ENCODE measurements around the gene SLC35F1. TPM values are rescaled to one million over a fixed set of nuclear protein-coding genes. Genes with fewer than 3 reads are reported as not detected.

Gene SLC35F1
- total RNA-seq, 1 donor from 2014 or later, result 4.5 TPM

- no peak for TF ChIP-seq CTCF (IDR thresholded peaks at IDR 0.05; ENCODE audit: unreplicated experiment)
- no peak overlapping the region for H3K4me3 Mint-ChIP-seq (ENCODE audit: low read depth)
- no peak overlapping the region for H3K27ac Mint-ChIP-seq
- H3K9me3 Mint-ChIP-seq (ENCODE audit: low read depth), result no peaks in the 10 kb centered on the region
- peaks cover 2% of the 10 kb centered on the region for H3K4me1 Mint-ChIP-seq (ENCODE audit: low read depth)
- DNase-seq (ENCODE audit: low spot score, unreplicated experiment), result no peak
- no peaks in the 10 kb centered on the region for H3K27me3 Mint-ChIP-seq
- no peaks in the 10 kb centered on the region for H3K36me3 Mint-ChIP-seq (ENCODE audit: insufficient read depth)
These were observed 241.5 kb downstream of the SLC35F1 start for GRCh38 chr6:118148561-118148960.

GRCh38 chr6:118152524-118152923 lies 245.5 kb downstream of the SLC35F1 start:
- DNase-seq (ENCODE audit: low spot score, unreplicated experiment), result no peak
- no peaks in the 10 kb centered on the region for H3K36me3 Mint-ChIP-seq (ENCODE audit: insufficient read depth)

GRCh38 chr6:118161343-118161742 lies 254.3 kb downstream of the SLC35F1 start:
- no peak for DNase-seq (ENCODE audit: low spot score, unreplicated experiment)
- Mint-ChIP-seq H3K27me3 (no peaks in the 10 kb centered on the region), H3K4me1 (ENCODE audit: low read depth) (no peaks in the 10 kb centered on the region), H3K9me3 (ENCODE audit: low read depth) (no peaks in the 10 kb centered on the region), H3K4me3 (ENCODE audit: low read depth) (no peak overlapping the region), H3K36me3 (ENCODE audit: insufficient read depth) (no peaks in the 10 kb centered on the region), H3K27ac (no peak overlapping the region)
- no peak for TF ChIP-seq CTCF (IDR thresholded peaks at IDR 0.05; ENCODE audit: unreplicated experiment)

More at GRCh38 chr6:118152524-118152923, 245.5 kb downstream of the SLC35F1 start:
- no peak overlapping the region for H3K27ac Mint-ChIP-seq
- TF ChIP-seq CTCF (IDR thresholded peaks at IDR 0.05; ENCODE audit: unreplicated experiment), result no peak
- no peak overlapping the region for H3K4me3 Mint-ChIP-seq (ENCODE audit: low read depth)
- H3K9me3 Mint-ChIP-seq (ENCODE audit: low read depth), result no peaks in the 10 kb centered on the region
- H3K27me3 Mint-ChIP-seq, result no peaks in the 10 kb centered on the region
- H3K4me1 Mint-ChIP-seq (ENCODE audit: low read depth), result peaks cover 2% of the 10 kb centered on the region

- DNase-seq (ENCODE audit: low spot score, unreplicated experiment), result no peak
- Mint-ChIP-seq H3K27me3 (no peaks in the 10 kb centered on the region), H3K4me3 (ENCODE audit: low read depth) (no peak overlapping the region), H3K4me1 (ENCODE audit: low read depth) (no peaks in the 10 kb centered on the region), H3K27ac (no peak overlapping the region), H3K9me3 (ENCODE audit: low read depth) (no peaks in the 10 kb centered on the region), H3K36me3 (ENCODE audit: insufficient read depth) (no peaks in the 10 kb centered on the region)
- TF ChIP-seq CTCF (IDR thresholded peaks at IDR 0.05; ENCODE audit: unreplicated experiment), result no peak
These were observed 256.5 kb downstream of the SLC35F1 start for GRCh38 chr6:118163542-118163941.

- H3K4me3 Mint-ChIP-seq (ENCODE audit: low read depth), result no peak overlapping the region
- no peak for DNase-seq (ENCODE audit: low spot score, unreplicated experiment)
- no peaks in the 10 kb centered on the region for H3K9me3 Mint-ChIP-seq (ENCODE audit: low read depth)
- H3K27ac Mint-ChIP-seq, result no peak overlapping the region
- H3K27me3 Mint-ChIP-seq, result no peaks in the 10 kb centered on the region
- no peaks in the 10 kb centered on the region for H3K4me1 Mint-ChIP-seq (ENCODE audit: low read depth)
- TF ChIP-seq CTCF (IDR thresholded peaks at IDR 0.05; ENCODE audit: unreplicated experiment), result no peak
- H3K36me3 Mint-ChIP-seq (ENCODE audit: insufficient read depth), result no peaks in the 10 kb centered on the region
These were observed 258.4 kb downstream of the SLC35F1 start for GRCh38 chr6:118165500-118165899.

Data from progenitor cell of endocrine pancreas (in vitro differentiated cells).